Activated CD4-positive, alpha-beta T cell treated with anti-CD3 and anti-CD28 coated beads, Interleukin-2, Interleukin-4, amounts not matched to agents 100 ng/mL and 50 ng/mL, durations not matched to agents 16 hours and 8 hours (primary cell): Measurements from ENCODE around the gene U2AF2.
A peak's percentile ranks its signal among the peaks of the same experiment; 100 is the strongest.

Experiments
- DNase-seq: peaks from one replicate; pipeline ENCODE4 v3.0.0-alpha.2; 2020; ENCODE audit warnings: low spot score

Gene U2AF2

DNA sequence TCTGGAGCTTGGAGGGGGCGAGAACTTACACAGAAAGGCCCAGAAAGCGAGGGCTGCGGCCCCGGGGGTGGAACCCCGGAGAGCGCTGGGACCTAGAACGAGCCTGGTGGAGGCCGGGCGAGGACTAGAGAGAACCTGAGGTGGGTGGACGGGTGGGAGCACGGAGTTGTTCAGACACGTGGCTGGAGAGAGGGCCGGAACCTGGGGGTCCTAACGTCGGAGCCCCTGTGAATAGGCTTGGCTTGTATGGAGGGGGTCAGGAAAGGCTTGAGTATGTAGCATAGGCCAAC, 11.0 kb upstream of the U2AF2 start:
- no peak for DNase-seq

- DNase-seq: no peak
Measured at GRCh38 chr19:55644191-55644833, 10.5 kb upstream of the U2AF2 start.

- DNase-seq: no peak
Measured at GRCh38 chr19:55644842-55645511, 9.9 kb upstream of the U2AF2 start.

DNA sequence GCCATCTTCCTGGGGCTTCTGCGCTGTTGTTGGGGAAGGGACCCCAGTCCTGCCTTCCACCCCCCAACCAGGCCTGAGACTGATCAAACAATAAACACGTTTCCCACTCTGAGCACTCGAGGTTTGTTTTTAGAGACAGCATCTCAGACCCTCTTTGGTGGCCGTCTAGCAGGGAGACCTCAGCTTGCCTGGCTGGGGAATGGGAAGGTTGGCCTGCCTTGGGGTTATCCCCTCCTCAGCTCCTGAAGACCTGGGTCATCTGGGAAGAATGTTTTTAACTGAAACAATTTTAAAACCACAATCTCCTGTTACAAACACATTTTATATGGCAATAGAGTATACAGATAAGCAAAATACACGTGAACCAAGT, 9.3 kb upstream of the U2AF2 start:
- DNase-seq: no peak

GRCh38 chr19:55646889-55647731, 7.7 kb upstream of the U2AF2 start:
- no peak for DNase-seq

DNA sequence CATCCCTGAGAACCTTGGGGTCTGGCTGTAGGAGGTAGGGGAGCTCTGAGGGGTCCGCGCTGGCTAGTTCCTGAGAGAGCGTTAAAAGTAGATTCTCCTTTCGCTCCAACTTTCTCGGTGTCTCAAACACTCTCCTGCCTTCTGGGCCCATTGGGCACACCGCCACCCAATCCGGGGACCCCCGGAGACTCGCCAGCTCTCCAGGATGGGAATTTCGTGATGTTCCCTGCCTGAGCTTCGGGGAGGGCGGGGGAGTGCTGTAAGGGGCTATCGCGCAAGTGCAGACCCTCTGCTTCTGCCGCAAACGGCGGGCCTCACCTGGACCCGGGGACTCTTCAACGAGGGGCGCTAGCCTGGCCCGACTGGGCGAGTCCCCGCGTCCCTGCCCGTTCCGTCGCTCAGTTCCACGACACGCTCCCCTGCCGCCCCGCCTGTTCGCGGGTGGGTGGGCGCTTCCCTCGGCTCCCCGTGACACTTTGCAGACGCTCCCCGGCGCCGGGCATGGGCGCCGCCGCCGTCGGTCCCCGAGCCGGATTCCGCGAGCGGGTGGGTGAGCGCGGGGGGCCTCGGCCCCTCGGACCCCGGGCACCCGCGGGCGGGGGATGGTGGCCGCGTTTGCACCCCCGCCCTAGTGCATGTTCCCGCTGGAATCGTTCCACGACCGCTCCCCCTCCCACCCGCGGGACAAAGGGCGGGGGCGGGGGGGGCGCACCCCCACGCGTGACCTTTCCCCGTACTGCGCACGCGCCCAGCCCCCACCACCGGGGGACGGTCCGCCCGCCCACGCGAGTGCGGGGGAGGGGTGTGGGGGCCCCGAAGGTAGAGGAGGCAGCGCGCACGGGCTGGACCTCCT, 6.9 kb upstream of the U2AF2 start, which contains the start of gene CCDC106:
TSS of gene CCDC106 (plus strand) at position 481 of the 853 bp plus-strand sequence. CDS start 835 bp downstream, outside the sequence.
- DNase-seq: no peak

- no peak for DNase-seq
Measured at GRCh38 chr19:55648585-55649267, 6.1 kb upstream of the U2AF2 start.

- no peak for DNase-seq
Measured at GRCh38 chr19:55649268-55650125, 5.3 kb upstream of the U2AF2 start.

GRCh38 chr19:55650126-55650557, 4.7 kb upstream of the U2AF2 start:
- DNase-seq: no peak

DNA sequence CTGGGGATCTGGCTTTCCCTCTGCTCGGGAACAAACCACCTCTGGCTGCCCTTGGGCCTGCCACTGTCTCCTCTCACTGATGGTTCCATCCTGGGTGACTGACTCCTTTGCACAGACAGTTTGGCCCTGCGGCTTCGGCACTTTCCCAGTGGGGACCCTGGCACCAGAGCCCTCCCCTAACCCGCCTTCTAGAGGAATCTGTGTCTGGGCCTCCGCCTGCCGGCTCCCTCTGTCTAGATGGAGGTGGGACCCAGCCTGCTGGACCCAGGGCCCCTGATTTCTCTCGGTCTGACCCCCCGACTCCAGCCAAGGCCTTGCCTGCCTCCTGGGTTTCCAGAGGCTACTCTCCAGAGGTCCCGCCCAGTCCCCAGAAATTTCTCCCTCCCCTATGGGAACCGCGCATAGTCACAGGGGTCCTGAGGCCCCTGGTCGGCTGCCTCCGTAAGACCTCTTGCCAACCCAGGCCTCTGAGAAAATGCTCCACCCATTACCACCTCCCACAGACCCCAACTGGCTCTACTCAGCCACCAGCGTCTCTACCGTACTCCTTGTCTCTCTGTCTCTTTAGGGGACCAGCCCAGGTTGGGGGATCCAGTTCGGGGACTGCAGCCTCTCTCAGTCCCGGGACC, 4.1 kb upstream of the U2AF2 start:
- no peak for DNase-seq

GRCh38 chr19:55651236-55651635, 3.6 kb upstream of the U2AF2 start:
- DNase-seq: no peak

- DNase-seq: no peak
Measured at GRCh38 chr19:55652311-55653128, 2.3 kb upstream of the U2AF2 start.

DNA sequence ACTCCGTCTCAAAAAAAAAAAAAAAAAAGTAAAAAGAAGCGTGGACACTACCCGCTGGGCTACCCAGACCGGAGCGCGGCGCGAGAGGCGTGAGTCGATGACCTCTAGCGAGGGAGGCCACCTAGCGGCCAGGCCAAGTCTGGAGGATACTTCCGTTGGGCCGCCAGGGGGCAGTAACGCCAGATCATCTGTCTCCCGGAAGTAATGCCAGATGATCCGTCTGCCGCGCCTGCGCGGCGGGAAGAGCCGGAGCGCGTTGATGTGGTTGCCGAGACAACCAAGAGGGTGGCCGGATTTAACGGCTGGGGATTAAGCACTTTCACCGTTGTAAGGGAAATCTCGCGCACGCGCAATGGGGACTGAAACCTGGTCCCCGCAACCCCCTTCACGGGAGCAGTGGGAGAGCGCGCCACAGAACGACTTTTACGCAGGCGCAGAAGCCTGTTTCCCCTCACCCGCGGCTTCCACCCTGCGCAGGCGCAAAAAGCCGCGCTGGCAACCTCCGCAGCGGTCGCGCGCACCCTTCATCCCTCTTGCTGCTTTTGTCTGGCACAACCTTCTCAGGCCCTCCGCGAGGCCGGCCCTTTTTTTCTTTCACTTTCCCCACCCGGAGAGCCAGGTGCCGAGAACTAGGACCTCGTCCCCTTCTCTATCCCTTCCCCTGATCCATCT, 1.0 kb upstream of the U2AF2 start:
- peak; percentile 98 for DNase-seq

DNA sequence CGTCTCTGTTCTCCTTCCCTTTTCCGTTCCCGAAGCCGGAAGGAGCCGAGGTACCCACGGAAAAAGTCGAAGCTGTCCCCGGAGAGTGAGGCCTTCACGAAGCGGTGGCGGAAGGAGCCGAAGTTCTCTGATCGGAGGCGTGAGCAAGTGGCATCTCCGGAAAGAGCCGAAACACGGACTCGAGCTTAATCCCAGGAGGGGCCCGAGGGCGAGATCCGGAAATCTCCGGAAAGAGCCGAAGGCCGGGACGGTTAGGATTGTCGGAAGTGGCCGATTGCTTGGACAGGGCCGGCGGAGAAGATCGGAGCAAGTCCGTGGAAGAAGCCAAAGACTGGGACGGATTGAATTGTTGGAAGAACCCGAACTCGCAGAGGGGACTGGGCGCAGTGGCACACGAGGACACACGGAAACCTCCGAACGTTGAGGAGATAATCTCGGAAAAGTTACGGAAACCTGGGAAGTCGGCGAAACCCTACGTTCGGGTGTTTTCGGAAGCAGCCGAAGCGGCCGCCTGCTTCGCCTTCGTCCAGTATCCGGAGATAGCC, 440 bp upstream of the U2AF2 start:
- DNase-seq: peak; percentile 100

DNA sequence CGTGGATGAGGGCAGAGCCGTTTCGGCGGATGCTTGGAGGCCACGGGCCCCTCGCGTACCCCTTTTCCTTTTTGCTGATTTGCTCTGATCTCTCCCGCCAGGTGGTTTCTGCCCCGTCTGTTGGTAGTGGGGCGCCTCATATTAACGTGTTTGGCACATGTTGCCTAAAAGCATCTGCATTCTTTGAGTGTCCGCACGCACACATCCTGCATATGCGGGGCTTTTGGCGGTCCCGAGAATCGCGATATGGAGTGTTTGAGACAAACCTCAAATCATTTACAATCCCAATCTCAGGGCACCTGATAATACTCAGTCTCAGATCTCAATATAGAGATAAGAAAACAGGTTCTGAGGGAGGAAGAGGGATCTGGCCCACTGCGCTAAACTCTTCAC, 809 bp downstream of the U2AF2 start:
- DNase-seq: no peak

DNA sequence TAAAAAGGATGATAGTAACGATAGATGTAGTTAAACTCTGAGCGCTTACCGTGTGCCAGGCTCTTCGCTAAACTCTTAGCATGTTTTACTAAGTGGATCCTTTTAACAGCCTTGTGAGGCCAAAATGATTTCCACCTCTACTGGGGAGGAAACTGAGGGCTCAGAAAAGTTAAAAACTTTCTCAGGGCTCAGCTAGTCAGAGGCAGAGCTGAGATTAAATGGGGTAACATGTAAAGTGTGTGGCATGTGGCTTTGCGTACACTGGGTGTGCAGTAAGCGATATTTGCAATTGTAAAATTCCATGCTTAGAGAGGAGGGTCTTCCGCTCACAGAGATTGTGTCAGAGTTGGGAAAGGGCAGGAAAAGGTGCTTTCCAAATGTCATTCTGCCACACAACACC, 1.7 kb downstream of the U2AF2 start:
- no peak for DNase-seq

DNA sequence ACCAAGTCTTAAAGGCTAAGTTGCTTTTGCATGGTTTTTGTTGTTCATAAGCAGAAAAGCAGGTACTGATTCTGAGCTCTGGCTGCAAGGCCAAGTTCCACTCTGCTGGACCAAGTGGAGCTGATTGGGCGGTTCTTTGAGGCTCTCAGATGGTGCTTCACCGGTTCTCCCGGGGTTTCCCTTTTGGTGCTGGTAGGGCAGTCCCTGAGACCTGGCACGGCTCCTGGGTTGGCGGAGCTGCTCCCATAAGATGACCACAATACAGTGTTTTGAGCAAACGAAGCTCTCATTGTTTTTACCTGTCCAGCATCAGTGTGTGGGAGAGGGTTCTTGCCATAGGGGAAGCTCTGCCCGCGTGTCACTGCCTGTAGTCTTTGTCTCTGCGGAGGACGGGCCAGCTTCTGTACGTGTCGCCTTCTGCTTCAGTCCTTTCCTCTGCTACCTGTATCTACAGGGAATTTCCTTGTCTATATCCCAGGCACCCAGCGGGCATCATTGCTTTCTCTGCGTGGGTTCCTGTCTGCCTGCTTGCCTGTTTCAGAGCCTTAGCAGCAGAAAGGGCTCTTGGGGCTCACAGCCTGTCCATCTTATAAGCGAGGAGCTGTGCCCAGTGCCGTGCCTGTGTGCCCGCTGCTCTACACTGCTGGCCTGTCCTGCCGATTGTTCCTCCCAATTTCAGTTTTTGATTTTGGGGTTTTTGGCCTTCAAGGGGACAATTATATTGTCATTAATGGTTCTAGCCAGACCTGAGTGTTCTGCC, 2.3 kb downstream of the U2AF2 start:
- no peak for DNase-seq
